Measurements from ENCODE around the gene USP21. TPM values are rescaled to one million over a fixed set of nuclear protein-coding genes. Genes with fewer than 3 reads are reported as not detected.

The USP21 gene
- total and polyA plus RNA-seq, 2 of the 13 experiments (the other 11 are each of a cell fraction or from before 2014, with no cell fraction given), result 10.1 to 33.1 TPM

DNA sequence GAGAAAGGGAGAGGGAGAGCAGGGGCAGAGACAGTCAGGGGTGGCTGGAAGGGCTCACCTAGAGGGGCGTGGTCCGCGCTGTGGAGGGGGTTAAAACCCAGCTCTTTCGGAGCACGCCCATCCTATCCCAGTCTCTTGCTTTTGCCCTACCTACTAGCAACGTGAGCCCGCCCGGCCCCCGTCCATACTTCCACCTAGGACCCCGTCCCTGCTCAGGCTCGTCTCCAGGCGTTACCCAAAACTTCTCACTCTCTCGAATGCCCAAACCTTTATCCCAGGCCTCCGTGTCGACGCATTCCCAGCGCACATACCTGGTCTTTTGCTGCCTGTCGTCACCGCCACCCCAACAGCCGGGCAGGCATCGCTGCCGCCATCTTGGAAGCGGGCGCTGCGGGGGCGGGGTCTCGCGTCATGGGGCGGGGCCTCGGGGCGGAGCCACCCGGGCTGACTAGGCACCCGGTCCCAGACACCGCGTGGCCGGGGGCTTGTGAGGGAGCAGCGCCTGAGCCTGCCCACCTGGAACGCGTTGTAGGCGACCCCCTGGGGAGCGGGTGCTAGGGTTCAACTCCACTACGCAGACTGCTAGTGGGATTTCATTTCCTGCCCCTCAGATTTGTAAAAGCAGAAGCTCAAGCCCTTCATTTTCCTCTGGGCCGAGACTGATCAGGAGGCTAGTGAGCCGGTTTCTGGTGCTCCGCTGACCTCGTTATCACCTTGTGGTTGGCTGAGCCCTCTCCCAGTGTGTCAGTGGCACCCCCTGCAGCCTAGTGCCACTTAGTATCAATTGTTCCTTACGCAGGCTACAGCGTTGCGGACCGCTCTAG is 18.0 kb downstream of the USP21 start, which contains the start of gene B4GALT3 (continued):
- TF ChIP-seq NR0B2 (CRISPR knock-in tag; IDR thresholded peaks at IDR 0.05) (peak; percentile 85; the same call in 1 of the 2 replicates), ZNF282 (IDR thresholded peaks at IDR 0.05; ENCODE audit: partially characterized antibody) (no peak), ZNF333 (CRISPR knock-in tag; IDR thresholded peaks at IDR 0.05; ENCODE audit: borderline replicate concordance) (peak; percentile 89; the same call in 1 of the 2 replicates), CTCF (CRISPR knock-in tag; IDR thresholded peaks at IDR 0.05) (peak; percentile 78), FOXM1 (CRISPR knock-in tag; IDR thresholded peaks at IDR 0.05) (no peak), ZNF746 (CRISPR knock-in tag; IDR thresholded peaks at IDR 0.05) (peak; percentile 25; the same call in 1 of the 2 replicates), ZNF550 (CRISPR knock-in tag; IDR thresholded peaks at IDR 0.05; ENCODE audit: borderline replicate concordance) (0 out of 2 replicates have a peak, but pooled peaks have one; percentile 16), ZNF230 (CRISPR knock-in tag; IDR thresholded peaks at IDR 0.05) (peak; percentile 89), ZIK1 (CRISPR knock-in tag; IDR thresholded peaks at IDR 0.05; ENCODE audit: borderline replicate concordance, low read depth) (no peak; the same call in 1 of the 2 replicates), ERF (CRISPR knock-in tag; IDR thresholded peaks at IDR 0.05) (peak; percentile 72), ZFP62 (CRISPR knock-in tag; IDR thresholded peaks at IDR 0.05) (no peak), ZSCAN20 (CRISPR knock-in tag; IDR thresholded peaks at IDR 0.05; ENCODE audit: borderline replicate concordance) (0 out of 2 replicates have a peak, but pooled peaks have one; percentile 41), ZFY (CRISPR knock-in tag; IDR thresholded peaks at IDR 0.05) (peak; percentile 89), ZNF598 (CRISPR knock-in tag; IDR thresholded peaks at IDR 0.05; ENCODE audit: borderline replicate concordance) (peak; percentile 65; the same call in 1 of the 2 replicates), ZNF354B (CRISPR knock-in tag; IDR thresholded peaks at IDR 0.05) (no peak), ZNF513 (CRISPR knock-in tag; conservative IDR thresholded peaks at IDR 0.05) (no peak)
- TF ChIP-seq, protein P1, sequence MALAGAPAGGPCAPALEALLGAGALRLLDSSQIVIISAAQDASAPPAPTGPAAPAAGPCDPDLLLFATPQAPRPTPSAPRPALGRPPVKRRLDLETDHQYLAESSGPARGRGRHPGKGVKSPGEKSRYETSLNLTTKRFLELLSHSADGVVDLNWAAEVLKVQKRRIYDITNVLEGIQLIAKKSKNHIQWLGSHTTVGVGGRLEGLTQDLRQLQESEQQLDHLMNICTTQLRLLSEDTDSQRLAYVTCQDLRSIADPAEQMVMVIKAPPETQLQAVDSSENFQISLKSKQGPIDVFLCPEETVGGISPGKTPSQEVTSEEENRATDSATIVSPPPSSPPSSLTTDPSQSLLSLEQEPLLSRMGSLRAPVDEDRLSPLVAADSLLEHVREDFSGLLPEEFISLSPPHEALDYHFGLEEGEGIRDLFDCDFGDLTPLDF (CRISPR knock-in tag; IDR thresholded peaks at IDR 0.05), result 0 out of 2 replicates have a peak, but pooled peaks have one; percentile 31
- TF ChIP-seq, protein P2, sequence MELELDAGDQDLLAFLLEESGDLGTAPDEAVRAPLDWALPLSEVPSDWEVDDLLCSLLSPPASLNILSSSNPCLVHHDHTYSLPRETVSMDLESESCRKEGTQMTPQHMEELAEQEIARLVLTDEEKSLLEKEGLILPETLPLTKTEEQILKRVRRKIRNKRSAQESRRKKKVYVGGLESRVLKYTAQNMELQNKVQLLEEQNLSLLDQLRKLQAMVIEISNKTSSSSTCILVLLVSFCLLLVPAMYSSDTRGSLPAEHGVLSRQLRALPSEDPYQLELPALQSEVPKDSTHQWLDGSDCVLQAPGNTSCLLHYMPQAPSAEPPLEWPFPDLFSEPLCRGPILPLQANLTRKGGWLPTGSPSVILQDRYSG (CRISPR knock-in tag; IDR thresholded peaks at IDR 0.05), result no peak
- TF ChIP-seq, protein P3, sequence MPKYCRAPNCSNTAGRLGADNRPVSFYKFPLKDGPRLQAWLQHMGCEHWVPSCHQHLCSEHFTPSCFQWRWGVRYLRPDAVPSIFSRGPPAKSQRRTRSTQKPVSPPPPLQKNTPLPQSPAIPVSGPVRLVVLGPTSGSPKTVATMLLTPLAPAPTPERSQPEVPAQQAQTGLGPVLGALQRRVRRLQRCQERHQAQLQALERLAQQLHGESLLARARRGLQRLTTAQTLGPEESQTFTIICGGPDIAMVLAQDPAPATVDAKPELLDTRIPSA (CRISPR knock-in tag; IDR thresholded peaks at IDR 0.05; ENCODE audit: borderline replicate concordance), result no peak; the same call in 1 of the 2 replicates
